Naive thymus-derived CD8-positive, alpha-beta T cell (primary cell): Measurements from ENCODE around the gene CAMTA1. TPM values are rescaled to one million over a fixed set of nuclear protein-coding genes. Genes with fewer than 3 reads are reported as not detected.
A peak's percentile ranks its signal among the peaks of the same experiment; 100 is the strongest.

Source experiments
- ATAC-seq, 2 donors: fragments of 150-1000 bp; cut with Tn5 transposase in 1 of 2; sonication (Bioruptor Pico), chemical (Tn5 transposase) in 1 of 2; 1 replicate in 1 of 2; 2 replicates in 1 of 2; pipeline ENCODE4 v1.10.0; 2021; ENCODE audit warnings: mild to moderate bottlenecking in 2 of 2, moderate library complexity in 2 of 2
- POLR2A ChIA-PET: fragments of 350-600 bp; sonication (Branson Sonifier 250); formaldehyde crosslinking; loops from one replicate; lab custom pipeline; 2021; ENCODE audit warnings: antibody characterized with exemption; lab: Charles Lee
- DNase-seq, 10 donors: peaks; one replicate each; pipeline versions ENCODE4 v3.0.0 to v3.0.0-alpha.2; 2020 to 2022
- H3K27ac Mint-ChIP-seq, 10 donors: one replicate each; pipeline ENCODE4 v1.8.0; 2020 to 2022; ENCODE audit warnings: mild to moderate bottlenecking in 10 of 10, mixed read lengths in 10 of 10, moderate library complexity in 4 of 10, inconsistent platforms in 1 of 10
- H3K27me3 Mint-ChIP-seq, 5 donors: one replicate each; pipeline ENCODE4 v1.8.0; 2021 to 2022; ENCODE audit warnings: mixed read lengths in 5 of 5
- H3K36me3 Mint-ChIP-seq, 3 donors: one replicate each; pipeline ENCODE4 v1.8.0; 2020 to 2022; ENCODE audit warnings: mixed read lengths in 3 of 3, mild to moderate bottlenecking in 2 of 3, inconsistent platforms in 1 of 3
- H3K4me1 Mint-ChIP-seq, 4 donors: one replicate each; pipeline ENCODE4 v1.8.0; 2021 to 2022; ENCODE audit warnings: mixed read lengths in 4 of 4
- H3K4me3 Mint-ChIP-seq, 10 donors: one replicate each; pipeline ENCODE4 v1.8.0; 2020 to 2022; ENCODE audit warnings: mild to moderate bottlenecking in 10 of 10, mixed read lengths in 10 of 10, moderate library complexity in 6 of 10, inconsistent platforms in 1 of 10
- H3K9me3 Mint-ChIP-seq, 9 donors: one replicate each; pipeline ENCODE4 v1.8.0; 2020 to 2022; ENCODE audit warnings: mixed read lengths in 9 of 9, mild to moderate bottlenecking in 3 of 9, inconsistent platforms in 1 of 9, moderate library complexity in 1 of 9
- polyA plus RNA-seq, 3 donors: library from polyadenylated mRNA; unstranded; fragments of 300-500 nt; fragmentation: Illumina TruSeq; gene quantifications; one replicate each; pipeline ENCODE4 v1.2.3, GENCODE V29; 2021
- total RNA-seq, 8 experiments: library from RNA in 2 of 8; stranded (reverse) in 2 of 8; gene quantifications; one replicate each; pipeline ENCODE4 v1.2.3 and lab custom pipeline; 2021 to 2026

The CAMTA1 gene
- total and polyA plus RNA-seq, 5 experiments from 2014 or later, result 32.6 to 78.3 (median 47.3) TPM

- Mint-ChIP-seq H3K27ac (no peak overlapping the region), H3K36me3 (peaks cover 0 to 24% (median 0%) of the 10 kb centered on the region in 3 donors), H3K4me3 (no peak overlapping the region), H3K9me3 (peaks cover 20 to 65% (median 31%) of the 10 kb centered on the region in 9 donors), H3K27me3 (peaks cover 17 to 68% (median 21%) of the 10 kb centered on the region in 5 donors), H3K4me1 (no peaks in the 10 kb centered on the region)
- ATAC-seq (no peak), DNase-seq (no peak)
- POLR2A ChIA-PET, result no interaction called here
These were observed 614.4 kb downstream of the CAMTA1 start for GRCh38 chr1:7399514-7400125.

- ATAC-seq (no peak), DNase-seq (no peak)
- no peak overlapping the region for H3K27ac Mint-ChIP-seq
- peaks cover 15 to 68% (median 25%) of the 10 kb centered on the region in 5 donors for H3K27me3 Mint-ChIP-seq
- no peak overlapping the region for H3K4me3 Mint-ChIP-seq
- POLR2A ChIA-PET, result no interaction called here
- peaks cover 0 to 20% (median 0%) of the 10 kb centered on the region in 3 donors for H3K36me3 Mint-ChIP-seq
- no peaks in the 10 kb centered on the region for H3K4me1 Mint-ChIP-seq
- H3K9me3 Mint-ChIP-seq, result peaks cover 20 to 58% (median 27%) of the 10 kb centered on the region in 9 donors
These were observed 615.3 kb downstream of the CAMTA1 start for GRCh38 chr1:7400566-7400965.

GRCh38 chr1:7401814-7402547 lies 616.7 kb downstream of the CAMTA1 start:
- POLR2A ChIA-PET, result no interaction called here
- peaks cover 9 to 58% (median 23%) of the 10 kb centered on the region in 5 donors for H3K27me3 Mint-ChIP-seq
- ATAC-seq, result no peak

GRCh38 chr1:7402548-7402850 lies 617.2 kb downstream of the CAMTA1 start:
- Mint-ChIP-seq H3K27me3 (peaks cover 7 to 56% (median 23%) of the 10 kb centered on the region in 5 donors), H3K4me3 (no peak overlapping the region), H3K27ac (no peak overlapping the region), H3K4me1 (no peaks in the 10 kb centered on the region), H3K9me3 (peaks cover 13 to 39% (median 19%) of the 10 kb centered on the region in 9 donors), H3K36me3 (peaks cover 0 to 17% (median 0%) of the 10 kb centered on the region in 3 donors)
- ATAC-seq, result no peak
- POLR2A ChIA-PET, result no interaction called here
- DNase-seq, result no peak

More at GRCh38 chr1:7401814-7402547, 616.7 kb downstream of the CAMTA1 start:
- Mint-ChIP-seq H3K4me1 (no peaks in the 10 kb centered on the region), H3K4me3 (no peak overlapping the region), H3K36me3 (peaks cover 0 to 17% (median 0%) of the 10 kb centered on the region in 3 donors), H3K9me3 (peaks cover 13 to 44% (median 19%) of the 10 kb centered on the region in 9 donors), H3K27ac (peak overlapping the region in 1 of 10 donors; percentile 42)
- no peak for DNase-seq

- POLR2A ChIA-PET, result no interaction called here
- DNase-seq (peak in 1 of 10 donors; percentile 3), ATAC-seq (no peak)
- Mint-ChIP-seq H3K4me3 (no peak overlapping the region), H3K4me1 (no peaks in the 10 kb centered on the region), H3K27ac (no peak overlapping the region), H3K36me3 (peaks cover 0 to 17% (median 0%) of the 10 kb centered on the region in 3 donors), H3K9me3 (peaks cover 13 to 38% (median 19%) of the 10 kb centered on the region in 9 donors), H3K27me3 (peaks cover 7 to 56% (median 21%) of the 10 kb centered on the region in 5 donors)
These were observed 618.2 kb downstream of the CAMTA1 start for GRCh38 chr1:7403265-7404045.

GRCh38 chr1:7404046-7404742 lies 618.9 kb downstream of the CAMTA1 start:
- Mint-ChIP-seq H3K36me3 (peaks cover 0 to 15% (median 0%) of the 10 kb centered on the region in 3 donors), H3K27me3 (peaks cover 4 to 49% (median 20%) of the 10 kb centered on the region in 5 donors), H3K4me1 (no peaks in the 10 kb centered on the region), H3K4me3 (no peak overlapping the region), H3K27ac (no peak overlapping the region), H3K9me3 (peaks cover 11 to 30% (median 15%) of the 10 kb centered on the region in 9 donors)
- POLR2A ChIA-PET, result no interaction called here
- no peak for ATAC-seq
- DNase-seq, result peak in 1 of 10 donors; percentile 11

- no peaks in the 10 kb centered on the region for H3K36me3 Mint-ChIP-seq
- H3K4me3 Mint-ChIP-seq, result no peak overlapping the region
- H3K9me3 Mint-ChIP-seq, result peaks cover 0 to 12% (median 0%) of the 10 kb centered on the region in 9 donors
- peaks cover 0 to 44% (median 20%) of the 10 kb centered on the region in 5 donors for H3K27me3 Mint-ChIP-seq
- no peak for ATAC-seq
- H3K4me1 Mint-ChIP-seq, result no peaks in the 10 kb centered on the region
- POLR2A ChIA-PET, result no interaction called here
- H3K27ac Mint-ChIP-seq, result no peak overlapping the region
- no peak for DNase-seq
These were observed 620.7 kb downstream of the CAMTA1 start for GRCh38 chr1:7405844-7406500.

GRCh38 chr1:7406641-7407543 lies 621.6 kb downstream of the CAMTA1 start:
- H3K36me3 Mint-ChIP-seq, result no peaks in the 10 kb centered on the region
- POLR2A ChIA-PET, result no interaction called here
- H3K27ac Mint-ChIP-seq, result no peak overlapping the region
- DNase-seq (no peak), ATAC-seq (no peak)
- H3K4me3 Mint-ChIP-seq, result no peak overlapping the region
- peaks cover 0 to 41% (median 18%) of the 10 kb centered on the region in 5 donors for H3K27me3 Mint-ChIP-seq
- H3K9me3 Mint-ChIP-seq, result peaks cover 0 to 5% (median 0%) of the 10 kb centered on the region in 9 donors
- no peaks in the 10 kb centered on the region for H3K4me1 Mint-ChIP-seq

GRCh38 chr1:7407544-7407895 lies 622.3 kb downstream of the CAMTA1 start:
- Mint-ChIP-seq H3K36me3 (no peaks in the 10 kb centered on the region), H3K27ac (no peak overlapping the region), H3K9me3 (no peaks in the 10 kb centered on the region), H3K27me3 (peaks cover 0 to 35% (median 15%) of the 10 kb centered on the region in 5 donors), H3K4me3 (no peak overlapping the region), H3K4me1 (no peaks in the 10 kb centered on the region)
- DNase-seq (no peak), ATAC-seq (no peak)
- POLR2A ChIA-PET, result no interaction called here

GRCh38 chr1:7407980-7408770 lies 622.9 kb downstream of the CAMTA1 start:
- no peaks in the 10 kb centered on the region for H3K36me3 Mint-ChIP-seq
- no peak overlapping the region for H3K27ac Mint-ChIP-seq
- ATAC-seq (no peak), DNase-seq (peak in 1 of 10 donors; percentile 11)
- H3K4me1 Mint-ChIP-seq, result no peaks in the 10 kb centered on the region
- no peak overlapping the region for H3K4me3 Mint-ChIP-seq
- no peaks in the 10 kb centered on the region for H3K9me3 Mint-ChIP-seq
- POLR2A ChIA-PET, result no interaction called here
- H3K27me3 Mint-ChIP-seq, result peaks cover 0 to 28% (median 14%) of the 10 kb centered on the region in 5 donors

GRCh38 chr1:7408771-7409150 lies 623.5 kb downstream of the CAMTA1 start:
- DNase-seq, result peak in 1 of 10 donors; percentile 11
- POLR2A ChIA-PET, result no interaction called here
- no peak overlapping the region for H3K27ac Mint-ChIP-seq
- H3K9me3 Mint-ChIP-seq, result no peaks in the 10 kb centered on the region
- no peak overlapping the region for H3K4me3 Mint-ChIP-seq
- H3K4me1 Mint-ChIP-seq, result no peaks in the 10 kb centered on the region
- ATAC-seq, result no peak
- H3K36me3 Mint-ChIP-seq, result no peaks in the 10 kb centered on the region
- peaks cover 0 to 23% (median 11%) of the 10 kb centered on the region in 5 donors for H3K27me3 Mint-ChIP-seq
